Cerebellar nuclear complex (tissue), 1 donor: ENCODE results near the gene SEMA4C.
A peak's percentile ranks its signal among the peaks of the same experiment; 100 is the strongest.
"Not testable (repeated sequence)": the region's sequence is repeated elsewhere in the genome, so short reads cannot be mapped to it uniquely, and the experiment has no call there.

Experiments used
- DNase-seq, 2 experiments: peaks; one replicate each; lab custom pipeline; 2025; lab: John Stamatoyannopoulos, UW

SEMA4C gene

DNA sequence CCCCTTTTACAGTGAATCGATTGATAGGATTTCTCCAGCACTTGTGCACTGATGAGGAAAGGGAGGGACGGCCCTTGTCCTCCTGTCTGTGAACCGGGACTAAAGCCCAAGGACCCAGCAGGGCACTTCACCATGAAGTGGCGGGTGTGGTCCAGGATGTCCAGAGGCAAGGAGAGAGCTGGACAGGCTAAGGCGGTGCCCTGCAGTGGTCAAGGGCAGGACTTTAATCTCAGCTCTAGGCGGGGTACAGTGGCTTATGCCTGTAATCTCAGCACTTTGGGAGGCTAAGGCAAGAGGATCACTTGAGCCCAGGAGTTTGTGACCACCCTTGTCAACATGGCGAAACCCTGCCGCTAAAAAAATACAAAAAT lies 28.2 kb upstream of the SEMA4C start:
- no peak for DNase-seq

DNA sequence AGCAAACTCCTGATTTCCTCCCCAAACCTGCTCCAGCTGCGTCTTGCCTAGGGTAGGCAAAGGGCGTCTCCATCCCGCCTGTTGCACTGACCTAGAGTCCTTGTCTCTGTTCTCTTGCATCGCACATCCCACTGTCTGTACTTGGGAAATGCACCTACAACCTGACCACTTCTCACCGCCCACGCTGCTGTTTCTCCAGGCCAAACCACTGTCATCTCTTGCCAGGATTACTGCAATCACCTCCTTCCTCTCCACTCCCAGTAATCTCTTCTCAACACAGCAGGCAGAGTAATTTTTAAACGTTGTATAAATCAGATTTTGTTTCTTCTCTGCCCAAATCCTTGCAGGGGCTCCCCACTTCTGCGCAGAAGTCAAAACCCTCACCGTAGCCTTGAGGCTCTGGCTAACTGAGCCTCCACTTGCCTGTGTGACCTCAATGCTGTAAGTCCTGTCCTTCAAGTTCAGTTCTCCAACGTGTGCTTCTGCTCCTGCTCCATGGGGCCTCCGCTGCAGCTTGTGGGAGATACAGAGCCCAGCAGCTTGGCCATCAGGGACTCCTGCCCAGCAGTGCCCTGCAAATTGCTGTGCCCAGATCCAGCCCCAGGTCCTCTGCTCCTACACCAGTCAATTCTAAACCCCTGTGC lies 27.7 kb upstream of the SEMA4C start:
- DNase-seq = no peak

DNA sequence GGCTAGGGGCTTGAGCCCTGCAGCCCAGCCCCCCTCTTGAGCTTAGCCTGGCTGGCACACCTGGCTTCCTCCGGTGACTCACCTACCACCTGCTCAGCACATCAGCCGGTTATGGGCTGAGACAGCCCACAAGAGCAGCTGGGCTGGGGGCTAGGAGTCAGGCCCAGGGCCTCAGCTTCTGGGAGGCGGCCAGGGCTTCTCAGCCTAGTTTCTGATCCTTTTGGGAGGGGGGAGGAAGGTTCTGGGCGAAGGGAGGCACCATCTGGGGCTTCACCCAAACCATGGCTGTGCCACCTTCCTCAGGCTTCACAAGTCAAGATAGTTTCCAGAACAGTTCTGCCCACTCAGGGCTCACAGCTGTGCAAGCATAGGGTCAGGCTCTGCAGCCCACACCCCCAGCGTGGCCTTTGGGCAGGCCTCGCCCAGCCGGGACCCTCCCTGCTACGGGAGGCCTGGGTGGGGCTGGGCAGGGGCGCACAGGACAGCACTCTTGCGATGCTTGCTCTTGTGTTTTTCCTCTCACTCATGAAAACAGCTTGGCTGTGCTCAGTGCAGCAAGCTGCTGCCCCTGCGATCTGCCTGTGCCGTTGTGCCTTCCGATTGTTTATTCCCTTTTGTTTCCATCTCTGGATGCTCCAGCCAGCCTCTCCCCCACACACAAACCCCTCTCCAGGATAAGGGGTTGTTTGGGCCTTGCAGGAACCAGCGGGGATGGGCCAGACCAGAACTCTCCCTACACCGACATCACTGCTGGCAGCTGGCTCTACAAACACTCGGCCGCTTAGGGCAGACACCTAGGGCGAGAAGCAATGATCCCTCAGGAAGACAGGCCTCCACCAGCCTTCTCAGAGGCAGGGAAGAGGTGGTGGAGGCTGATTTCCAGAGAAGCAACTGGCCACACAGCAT lies 26.1 kb upstream of the SEMA4C start:
- DNase-seq = no peak

DNA sequence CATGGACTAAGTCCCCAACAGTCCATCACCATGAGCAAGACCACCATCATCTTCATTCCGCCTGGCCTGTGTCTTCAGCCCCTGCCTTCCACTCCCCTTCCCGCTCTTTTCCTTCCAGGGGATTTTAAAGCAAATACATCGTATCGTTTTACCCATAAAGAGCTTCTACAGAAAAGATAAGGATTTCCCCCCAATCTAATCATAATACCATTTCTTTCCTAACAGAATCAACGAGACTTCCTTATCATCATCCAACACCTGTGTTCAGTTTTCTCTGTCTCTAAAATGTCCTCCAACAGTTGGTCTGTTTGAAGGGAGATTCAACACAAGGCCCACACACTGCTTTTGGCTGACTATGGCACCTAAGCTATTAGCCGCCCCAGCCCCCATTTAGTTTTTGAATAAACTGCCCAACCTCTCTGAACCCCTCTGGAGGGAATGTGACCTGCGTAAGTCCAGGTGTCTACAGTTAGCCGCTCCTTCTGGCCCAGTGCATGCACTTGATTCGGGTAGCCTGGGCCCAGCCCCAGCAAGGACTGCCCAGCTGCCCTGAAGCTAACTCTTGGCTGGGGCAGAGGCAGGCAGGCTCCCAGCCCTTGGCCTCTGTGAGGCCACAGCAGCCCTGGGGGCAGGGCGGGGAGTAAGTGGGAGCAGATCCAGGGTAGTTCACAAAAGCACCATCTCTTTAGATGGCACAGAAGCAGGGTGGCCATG lies 25.3 kb upstream of the SEMA4C start:
- no peak for DNase-seq

DNA sequence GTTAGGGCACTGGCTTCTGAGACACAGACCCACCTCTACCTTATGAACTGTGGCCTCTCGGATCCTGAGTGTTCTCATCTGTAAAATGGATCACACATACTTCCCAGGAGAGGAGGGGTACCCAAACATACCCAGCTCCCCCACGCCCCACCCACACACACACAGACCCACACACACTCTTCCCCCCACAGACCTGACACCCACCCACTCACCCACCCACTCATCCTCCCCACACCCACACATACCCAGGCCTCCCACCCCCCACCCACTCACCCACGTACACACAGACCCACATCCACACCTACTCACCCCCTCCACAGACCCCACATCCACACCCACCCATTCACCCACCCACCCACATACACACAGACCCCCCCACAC lies 24.3 kb upstream of the SEMA4C start:
- DNase-seq = no peak

DNA sequence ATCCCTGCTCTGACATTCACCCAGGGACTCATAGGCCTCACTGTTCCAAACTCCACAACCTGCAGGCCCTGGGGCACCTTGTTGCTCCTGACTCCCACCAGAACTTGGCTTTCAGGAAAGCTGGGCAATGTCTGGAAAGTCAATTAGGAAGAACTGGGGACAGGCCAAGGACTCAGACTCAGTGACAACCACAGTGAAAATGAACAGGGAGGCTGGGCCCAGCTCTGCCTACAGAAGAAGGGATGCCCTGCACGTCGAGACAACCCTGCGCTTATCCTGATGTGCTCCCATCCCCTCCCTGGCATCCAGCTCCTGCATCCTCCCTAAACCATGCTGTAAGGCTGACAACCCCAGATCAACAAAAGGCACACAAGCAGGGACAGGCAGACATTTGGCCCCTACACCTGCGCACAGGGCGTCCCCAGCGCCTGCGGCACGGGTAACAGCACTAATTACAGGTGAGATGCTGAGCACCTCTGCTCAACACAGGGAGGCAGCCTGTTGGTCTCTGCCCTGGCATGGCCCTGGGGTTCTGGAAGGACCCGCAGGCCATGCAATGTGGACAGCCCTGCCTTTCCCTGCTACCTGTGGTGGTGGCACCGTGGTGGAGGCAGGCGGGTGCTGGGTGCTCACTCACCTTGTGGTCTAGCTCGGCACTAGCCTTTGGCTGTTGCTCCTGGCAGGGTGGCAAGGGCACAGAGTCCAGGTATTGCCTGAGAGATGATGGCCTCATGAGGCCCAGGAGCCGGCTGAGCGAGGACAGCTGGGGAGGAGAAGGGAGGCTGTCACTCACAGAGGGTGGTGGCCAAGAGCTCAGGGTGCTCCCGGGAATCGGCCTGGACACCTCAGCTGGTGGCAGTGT lies 23.6 kb upstream of the SEMA4C start:
- no peak for DNase-seq

DNA sequence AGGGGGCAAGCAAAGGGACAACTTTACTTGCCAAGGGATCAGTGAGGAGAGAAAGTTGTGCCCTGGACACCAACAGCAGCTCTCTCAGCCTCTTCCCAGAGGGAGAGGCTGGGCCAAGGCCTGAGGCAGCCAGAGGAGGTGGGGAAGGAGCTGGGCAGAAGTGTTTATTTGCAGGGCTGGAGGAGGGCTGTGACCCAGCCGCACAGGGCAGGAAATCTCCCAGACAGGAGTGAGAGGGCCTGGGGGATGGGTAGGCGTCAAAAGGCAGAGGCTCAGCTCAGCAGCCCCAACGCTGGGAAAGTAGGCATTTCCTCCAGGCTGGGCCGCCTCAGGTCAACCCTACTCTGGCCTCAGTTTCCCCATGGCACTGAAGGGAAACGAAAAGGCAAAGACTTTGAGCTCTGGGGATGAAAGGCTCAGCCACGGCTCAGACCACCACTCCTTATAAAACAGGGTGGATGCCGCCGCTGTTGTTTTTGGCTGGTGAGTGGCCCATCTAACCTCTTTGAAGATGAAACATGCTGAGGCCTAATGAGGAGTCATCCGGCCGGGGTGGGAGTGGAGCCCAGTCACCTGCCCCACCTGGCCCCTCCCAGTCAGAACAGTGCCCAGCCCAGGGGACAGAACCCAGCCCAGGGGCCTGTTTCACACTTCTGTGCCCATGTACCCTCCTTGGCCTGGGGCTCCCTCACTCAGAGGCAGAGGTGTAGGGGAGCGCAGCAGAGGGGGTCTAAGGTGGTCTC lies 21.9 kb upstream of the SEMA4C start:
- no peak for DNase-seq

DNA sequence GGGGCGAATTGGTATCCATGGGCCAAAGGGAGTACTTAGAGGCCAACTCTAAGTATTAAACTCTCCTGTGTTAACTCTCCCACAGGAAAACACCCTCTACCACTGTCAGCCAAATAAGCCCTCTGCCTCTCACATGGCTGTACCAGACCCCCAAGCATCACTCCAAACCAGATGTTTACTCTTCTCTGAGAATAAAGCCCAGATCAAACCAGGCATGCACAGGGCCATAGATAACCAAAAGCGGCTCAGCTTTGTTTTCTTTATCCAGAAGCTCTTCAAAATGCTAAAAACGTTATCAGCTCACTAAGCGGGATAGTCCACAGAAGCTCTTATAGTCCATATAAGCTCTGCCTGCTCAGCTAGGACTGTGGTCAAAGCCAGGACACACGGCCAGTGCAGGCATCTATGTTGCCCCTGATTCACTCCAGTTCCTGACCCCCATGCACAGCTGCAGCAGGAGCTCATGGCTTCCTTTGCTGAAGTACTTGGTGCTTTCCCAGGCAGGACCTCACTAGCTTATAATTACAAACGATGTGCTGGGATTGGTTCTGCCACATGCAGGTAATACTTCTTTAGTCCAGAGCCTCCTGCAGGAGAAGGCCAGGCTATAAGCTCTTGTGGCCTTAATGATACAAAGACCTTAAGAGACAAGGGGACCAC lies 21.0 kb upstream of the SEMA4C start:
- no peak for DNase-seq

DNA sequence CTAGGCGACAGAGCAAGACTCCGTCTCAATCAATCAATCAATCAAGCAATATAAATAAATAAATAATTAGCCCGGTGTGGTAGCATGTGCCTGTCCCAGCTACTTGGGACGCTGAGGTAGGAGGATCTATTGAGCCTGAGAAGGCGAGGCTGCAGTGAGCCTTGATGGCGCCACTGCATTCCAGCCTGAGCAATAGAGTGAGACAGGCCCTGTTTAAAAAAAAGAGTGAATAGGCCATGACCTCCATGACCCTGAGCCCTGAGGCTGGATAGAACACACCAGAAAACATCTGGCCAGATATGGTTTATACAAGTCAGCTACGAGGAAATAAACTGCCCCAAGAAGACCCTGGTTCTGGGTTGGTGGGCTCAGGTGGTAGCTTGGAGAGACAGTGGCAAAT lies 20.4 kb upstream of the SEMA4C start:
- DNase-seq = no peak

DNA sequence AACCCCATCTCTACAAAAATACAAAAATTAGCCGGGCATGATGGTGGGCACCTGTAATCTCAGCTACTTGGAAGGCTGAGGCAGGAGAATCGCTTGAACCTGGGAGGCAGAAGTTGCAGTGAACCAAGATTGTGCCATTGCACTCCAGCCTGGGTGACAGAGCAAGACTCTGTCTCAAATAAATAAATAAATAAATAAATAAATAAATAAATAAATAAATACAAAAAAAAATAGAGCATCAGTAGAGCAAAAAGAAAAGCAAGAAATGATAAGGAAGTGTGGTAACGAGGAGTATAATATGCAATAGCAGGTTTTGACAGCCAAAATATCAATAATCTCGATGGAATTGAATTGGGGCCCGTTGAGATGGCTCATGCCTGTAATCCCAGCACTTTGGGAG lies 19.6 kb upstream of the SEMA4C start:
- DNase-seq = not testable (repeated sequence)

DNA sequence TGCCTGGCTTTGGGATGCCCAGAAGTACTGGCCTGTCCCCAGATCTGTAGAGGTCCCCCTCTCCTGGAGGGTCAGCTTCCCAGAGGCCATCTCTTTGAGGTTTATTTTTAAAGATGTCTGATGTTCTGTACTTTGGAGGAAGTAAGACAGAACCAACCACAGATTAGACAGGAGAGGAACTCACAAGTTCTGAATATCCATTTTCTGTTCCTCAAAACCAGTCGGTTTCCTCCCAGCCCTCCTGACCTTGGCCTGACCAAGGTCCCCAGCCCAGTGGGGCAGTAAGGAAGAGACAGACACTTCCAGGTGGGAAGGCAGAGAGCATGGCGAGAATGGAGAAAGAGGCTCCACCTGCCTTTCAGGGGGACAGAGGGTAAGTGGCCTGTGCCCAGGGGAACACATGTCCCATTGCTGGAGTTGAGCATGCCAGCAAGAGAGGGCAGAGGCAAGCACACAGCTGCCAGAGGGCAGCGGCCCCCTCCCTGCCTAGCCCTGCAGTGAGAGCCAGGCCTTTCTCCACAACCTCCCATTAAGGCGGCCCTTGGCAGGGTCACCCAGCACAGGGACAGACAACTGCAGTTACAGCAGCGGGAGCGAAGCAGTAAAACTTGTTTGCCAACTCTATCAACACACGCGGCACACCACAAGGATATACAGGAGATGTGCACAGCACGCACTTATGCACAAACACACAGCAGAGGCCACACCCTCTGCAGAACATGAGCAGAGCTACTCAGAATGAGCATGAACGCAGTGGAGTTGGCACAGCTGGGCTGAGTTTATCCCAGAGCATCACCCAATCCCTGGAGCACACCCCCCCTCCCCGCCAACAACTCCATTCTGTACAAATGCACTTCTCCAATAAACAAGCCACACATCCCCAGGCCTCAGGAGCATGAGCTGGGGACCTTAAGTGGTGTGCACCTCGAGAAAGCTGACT lies 18.5 kb upstream of the SEMA4C start:
- no peak for DNase-seq

DNA sequence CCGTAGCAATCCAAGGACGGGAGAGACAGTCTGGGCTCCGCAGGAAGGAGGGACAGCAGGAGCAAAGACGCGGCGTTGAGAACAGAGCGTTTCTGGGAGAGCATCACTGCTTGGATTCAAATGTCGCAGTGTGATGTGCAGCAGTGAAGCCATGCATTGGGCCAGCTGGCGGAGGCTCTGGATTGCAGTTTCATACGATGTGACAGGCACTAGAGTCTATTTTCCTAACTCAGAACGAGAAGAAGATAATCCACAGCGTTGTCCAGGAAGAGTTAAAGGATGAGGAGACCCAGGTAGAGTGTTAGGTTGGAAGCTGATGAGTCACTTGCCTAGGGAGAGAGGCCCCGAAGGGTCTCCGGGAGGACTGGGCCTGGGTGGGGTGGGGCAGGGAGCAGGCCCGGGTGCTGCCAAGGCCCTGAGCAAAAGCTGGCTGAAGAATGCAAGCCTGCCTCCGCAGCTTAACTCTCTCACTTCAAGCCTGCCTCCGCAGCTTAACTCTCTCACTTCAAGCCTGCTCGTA lies 17.7 kb upstream of the SEMA4C start:
- peak in 1 of 2 experiments; percentile 12 for DNase-seq

DNA sequence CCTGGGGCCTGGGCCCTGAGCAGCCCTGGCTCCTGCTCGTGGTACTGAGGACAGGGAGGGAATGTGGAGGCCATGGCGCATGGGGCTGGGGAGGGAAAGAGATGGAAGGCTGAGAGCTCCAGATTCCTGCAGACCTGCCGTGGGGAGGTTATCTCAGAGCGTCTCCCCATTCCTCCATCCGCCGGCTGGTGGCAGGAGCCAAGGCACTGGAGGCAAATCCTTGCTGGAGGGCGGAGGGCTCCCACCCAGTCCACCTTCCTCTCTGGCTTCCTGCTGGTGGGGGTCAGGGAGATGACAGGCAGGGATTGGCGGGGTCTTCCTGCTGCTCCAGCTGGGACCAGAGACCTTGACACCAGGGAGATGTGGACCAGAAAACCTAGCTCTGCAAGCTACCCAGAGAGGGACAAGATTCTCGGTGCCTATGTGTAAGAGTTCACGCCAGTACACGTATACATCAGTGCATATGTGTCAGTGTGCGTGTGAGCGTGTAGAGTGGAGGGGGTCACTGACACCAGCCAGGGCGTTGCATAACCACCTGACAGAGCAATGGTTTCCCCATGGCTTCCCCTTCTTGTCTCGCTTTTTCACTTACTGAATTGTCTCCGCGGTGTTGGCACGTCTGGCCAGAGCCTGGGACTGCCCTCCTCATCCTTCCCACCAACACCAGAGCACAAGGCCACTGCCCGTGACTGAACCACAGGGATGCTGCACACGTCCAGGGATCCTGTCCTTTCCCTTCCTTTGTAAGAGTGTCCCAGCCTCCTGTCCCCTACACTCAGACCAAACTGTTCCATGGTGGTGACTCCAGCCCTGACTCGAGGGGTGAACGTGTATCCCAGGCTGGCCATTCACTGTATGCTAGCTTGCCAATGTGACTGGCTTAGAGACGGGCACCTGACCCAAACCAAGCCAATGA lies 15.8 kb upstream of the SEMA4C start:
- DNase-seq = no peak

DNA sequence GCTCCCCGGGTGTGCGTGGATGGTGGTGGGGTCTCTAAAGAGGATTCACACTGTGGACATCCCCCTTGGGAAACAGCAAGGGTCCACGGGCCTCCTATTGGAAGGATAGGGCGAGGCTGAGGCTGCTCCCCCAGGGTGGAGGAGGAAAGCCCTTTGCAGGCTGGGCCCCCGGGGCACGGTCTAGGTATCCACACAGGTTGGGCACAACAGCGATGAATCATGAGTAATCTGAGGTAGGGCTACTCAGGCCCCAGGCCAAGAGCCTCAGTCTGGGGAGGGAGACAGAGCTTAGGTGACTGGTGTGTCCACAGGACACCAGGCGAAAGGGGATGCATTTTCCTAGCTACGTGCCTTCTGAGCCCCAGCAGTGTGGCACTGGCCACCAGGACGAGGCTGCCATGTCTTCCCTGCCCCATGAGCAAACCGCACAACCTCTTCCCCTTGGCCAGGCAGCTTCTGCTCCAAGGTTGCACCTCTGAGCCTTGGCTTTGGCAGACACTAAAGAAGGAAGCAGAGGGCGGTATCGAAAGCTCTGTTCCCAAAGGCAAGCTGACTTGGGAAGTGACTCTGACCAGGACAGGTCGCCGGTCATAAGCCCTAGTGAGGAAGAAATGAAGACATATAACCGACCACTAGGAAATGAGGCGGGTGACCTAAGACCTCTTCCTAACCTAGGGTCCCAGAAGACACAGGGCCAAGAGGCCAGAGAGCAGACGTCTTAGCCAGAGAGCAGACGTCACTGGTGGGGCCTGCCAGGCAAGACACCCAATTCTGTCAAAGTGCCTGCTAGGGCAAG lies 14.6 kb upstream of the SEMA4C start:
- DNase-seq = no peak

DNA sequence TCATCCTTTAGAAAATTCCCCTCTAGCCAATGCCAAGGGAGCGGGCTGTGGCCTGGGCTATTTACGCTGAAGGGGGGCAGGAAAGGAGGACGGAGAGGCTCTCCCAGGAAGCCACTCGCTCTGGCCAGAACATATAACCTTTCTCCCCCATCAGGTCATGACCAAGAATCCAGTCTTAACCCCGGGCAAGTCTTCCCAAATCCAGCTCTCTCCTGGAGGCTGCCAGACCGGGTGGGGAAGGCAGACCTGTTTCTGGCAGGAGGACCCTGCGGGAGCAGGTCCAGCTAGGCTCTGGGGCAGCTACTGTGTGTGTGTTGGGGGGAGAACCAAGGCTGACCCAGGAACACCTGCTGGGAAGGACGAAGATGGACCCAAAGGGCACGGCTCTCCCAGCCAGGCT lies 13.4 kb upstream of the SEMA4C start:
- DNase-seq = no peak

DNA sequence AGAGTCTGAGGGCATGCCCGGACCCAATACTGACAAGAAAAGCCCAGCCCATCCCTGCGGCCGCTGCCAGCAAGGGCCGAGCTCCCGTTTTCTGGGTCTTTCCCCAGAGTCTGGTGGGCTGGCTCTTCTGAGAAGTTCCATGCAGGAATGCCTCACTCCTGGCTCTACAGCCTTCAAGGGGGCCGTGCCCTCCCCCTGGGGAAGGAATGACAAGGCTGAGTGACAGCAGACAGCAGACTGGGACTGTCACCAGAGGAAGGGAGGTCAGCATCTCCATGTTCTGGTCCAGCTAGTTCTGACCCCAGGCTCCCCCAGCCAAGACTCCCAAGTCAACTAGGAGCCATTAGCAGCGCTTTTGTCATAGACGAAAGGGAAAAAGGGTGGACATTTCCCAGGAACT lies 13.0 kb upstream of the SEMA4C start:
- no peak for DNase-seq

DNA sequence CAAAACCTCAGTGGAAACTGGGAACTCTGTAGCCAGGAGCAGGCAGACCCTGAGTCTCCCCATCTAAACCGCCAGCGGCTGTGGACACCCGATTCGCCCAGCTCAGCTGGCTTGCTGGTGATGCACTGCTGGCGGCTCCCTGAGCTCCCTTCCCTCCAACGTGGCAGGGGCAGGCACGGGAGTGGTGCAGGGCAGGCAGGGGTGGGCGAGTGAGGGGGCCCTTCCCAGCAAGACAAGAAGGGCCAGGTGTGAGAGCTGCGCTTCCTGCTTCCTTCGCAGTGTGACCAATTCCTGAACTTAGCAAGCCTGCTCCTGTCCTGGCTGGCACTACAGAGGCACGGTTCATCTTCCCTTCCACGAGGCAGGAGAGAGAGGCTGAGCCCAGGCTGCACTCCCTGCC lies 12.3 kb upstream of the SEMA4C start:
- no peak for DNase-seq
